HG03565 (cell line): ENCODE measurements around the gene PTPRN2.
A peak's percentile ranks its signal among the peaks of the same experiment; 100 is the strongest.

Source experiments
- ATAC-seq: cut with Tn5 transposase; IDR thresholded peaks from one replicate; pipeline ENCODE4 v1.9.1; 2021; ENCODE audit warnings: mild to moderate bottlenecking, moderate library complexity; ENCODE audit not compliant: unreplicated experiment

Gene PTPRN2

GRCh38 chr7:157580324-157580723 is 1007.3 kb downstream of the PTPRN2 start:
- ATAC-seq, result no peak

GRCh38 chr7:157579425-157579824 is 1008.2 kb downstream of the PTPRN2 start:
- ATAC-seq, result no peak

- ATAC-seq, result no peak
Measured at GRCh38 chr7:157577796-157578339, 1009.8 kb downstream of the PTPRN2 start.

- ATAC-seq, result no peak
Measured at GRCh38 chr7:157577061-157577460, 1010.6 kb downstream of the PTPRN2 start.

GRCh38 chr7:157576415-157576814 is 1011.2 kb downstream of the PTPRN2 start:
- ATAC-seq, result no peak

GRCh38 chr7:157575777-157576176 is 1011.8 kb downstream of the PTPRN2 start:
- no peak for ATAC-seq

- ATAC-seq, result no peak
Measured at GRCh38 chr7:157574914-157575586, 1012.6 kb downstream of the PTPRN2 start.

GRCh38 chr7:157574120-157574825 is 1013.4 kb downstream of the PTPRN2 start:
- ATAC-seq, result no peak

- ATAC-seq, result no peak
Measured at GRCh38 chr7:157573244-157573643, 1014.4 kb downstream of the PTPRN2 start.

- ATAC-seq, result no peak
Measured at GRCh38 chr7:157572622-157573021, 1015.0 kb downstream of the PTPRN2 start.

GRCh38 chr7:157570531-157571200 is 1017.0 kb downstream of the PTPRN2 start:
- ATAC-seq, result peak; percentile 55

GRCh38 chr7:157569967-157570366 is 1017.7 kb downstream of the PTPRN2 start:
- ATAC-seq, result no peak

GRCh38 chr7:157568770-157569584 is 1018.6 kb downstream of the PTPRN2 start:
- peak; percentile 46 for ATAC-seq

GRCh38 chr7:157568106-157568769 is 1019.4 kb downstream of the PTPRN2 start:
- ATAC-seq, result no peak

- ATAC-seq, result no peak
Measured at GRCh38 chr7:157567666-157568065, 1020.0 kb downstream of the PTPRN2 start.

GRCh38 chr7:157566631-157567006 is 1021.0 kb downstream of the PTPRN2 start:
- no peak for ATAC-seq

- no peak for ATAC-seq
Measured at GRCh38 chr7:157565981-157566630, 1021.5 kb downstream of the PTPRN2 start.

- ATAC-seq, result no peak
Measured at GRCh38 chr7:157565201-157565626, 1022.4 kb downstream of the PTPRN2 start.

GRCh38 chr7:157564517-157565177 is 1023.0 kb downstream of the PTPRN2 start:
- ATAC-seq, result no peak
